ENCODE measurements around the gene THAP12.

THAP12 gene

DNA sequence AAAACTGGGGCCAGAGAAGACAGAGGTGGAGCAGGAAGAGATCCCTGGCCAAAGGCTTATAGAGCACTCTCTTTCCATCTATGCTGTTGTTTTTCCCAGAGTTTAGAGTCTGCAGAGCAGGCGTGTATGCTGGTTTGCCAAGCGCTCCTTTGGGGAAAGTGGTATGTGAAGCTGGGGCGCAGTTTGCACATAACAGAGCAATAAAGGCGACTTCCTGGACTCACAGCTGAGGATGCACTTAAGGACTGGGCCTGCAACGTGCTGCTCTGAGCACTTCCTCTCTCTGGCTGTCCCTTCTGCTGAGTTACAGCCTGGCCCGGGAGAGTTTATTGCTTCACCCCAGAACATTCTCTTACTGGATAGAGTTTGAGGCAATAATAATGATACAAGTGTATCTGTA lies 41.7 kb downstream of the THAP12 start:
- no peak overlapping the region for H3K4me3 ChIP-seq
- H3K36me3 ChIP-seq (ENCODE audit: insufficient read depth, low read length): no peaks in the 10 kb centered on the region
- no peaks in the 10 kb centered on the region for H3K9me3 ChIP-seq (ENCODE audit: low read depth, low read length)
- no peak for DNase-seq (ENCODE audit: low read depth, low spot score)
- TF ChIP-seq POLR2AphosphoS5 (IDR thresholded peaks at IDR 0.05; ENCODE audit: borderline replicate concordance, low read depth, low read length) (no peak), FOXP2 (optimal IDR thresholded peaks at IDR 0.05; ENCODE audit: control extremely low read depth, extremely low read length, insufficient read depth) (no peak), EZH2 (IDR thresholded peaks at IDR 0.05) (no peak)
- H3K9ac ChIP-seq (ENCODE audit: insufficient read length): no peak overlapping the region
- H3K27ac ChIP-seq: no peak overlapping the region

DNA sequence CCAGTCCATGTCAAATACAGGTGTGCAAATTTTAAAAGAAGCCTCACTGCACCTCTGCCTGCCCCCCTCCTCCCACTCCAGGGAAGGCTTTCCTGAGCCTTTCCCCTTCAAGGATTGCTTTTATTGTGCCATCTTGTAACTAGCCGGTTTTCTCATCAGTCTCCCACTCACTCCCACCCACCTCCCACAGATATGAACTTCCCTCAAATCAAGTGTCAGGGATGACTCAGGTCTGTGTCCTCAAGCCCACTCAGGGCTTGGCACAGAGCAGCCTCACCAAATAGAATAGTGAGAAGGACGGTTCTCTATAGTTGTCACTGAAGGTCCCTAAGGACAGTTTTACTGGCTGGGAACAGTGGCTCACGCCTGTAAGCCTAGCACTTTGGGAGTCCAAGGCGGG lies 43.0 kb downstream of the THAP12 start:
- DNase-seq (ENCODE audit: low read depth, low spot score): no peak
- Histone ChIP-seq H3K27ac (no peak overlapping the region), H3K9ac (ENCODE audit: insufficient read length) (no peak overlapping the region)

DNA sequence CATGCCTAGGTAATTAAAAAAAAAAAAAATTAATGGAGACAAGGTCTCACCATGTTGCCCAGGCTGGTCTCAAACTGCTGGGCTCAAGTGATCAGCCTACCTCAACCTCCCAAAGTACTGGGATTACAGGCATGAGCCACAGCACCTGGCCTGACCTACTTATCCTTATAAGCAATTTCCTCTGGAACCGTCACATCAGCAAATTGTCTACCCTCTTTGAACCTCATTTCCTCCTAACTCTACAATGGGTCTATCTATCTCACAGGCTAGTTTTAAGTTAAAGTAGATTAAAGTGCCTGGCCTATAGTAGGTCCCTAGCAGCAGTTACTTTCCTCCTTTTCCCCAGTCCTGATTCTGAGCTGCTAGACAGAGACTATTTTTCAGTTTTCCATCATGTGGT lies 43.5 kb downstream of the THAP12 start:
- no peak for DNase-seq (ENCODE audit: low read depth, low spot score)
- H3K4me3 ChIP-seq: no peak overlapping the region
- H3K9me3 ChIP-seq (ENCODE audit: low read depth, low read length): no peaks in the 10 kb centered on the region
- no peak overlapping the region for H3K9ac ChIP-seq (ENCODE audit: insufficient read length)
- no peak for TF ChIP-seq FOXP2 (optimal IDR thresholded peaks at IDR 0.05; ENCODE audit: control extremely low read depth, extremely low read length, insufficient read depth)
- TF ChIP-seq EZH2 (IDR thresholded peaks at IDR 0.05): no peak
- no peak for TF ChIP-seq POLR2AphosphoS5 (IDR thresholded peaks at IDR 0.05; ENCODE audit: borderline replicate concordance, low read depth, low read length)
- H3K27ac ChIP-seq: no peak overlapping the region
- H3K36me3 ChIP-seq (ENCODE audit: insufficient read depth, low read length): no peaks in the 10 kb centered on the region

More for the DNA sequence above, 43.0 kb downstream of the THAP12 start:
- H3K4me3 ChIP-seq: no peak overlapping the region
- no peaks in the 10 kb centered on the region for H3K36me3 ChIP-seq (ENCODE audit: insufficient read depth, low read length)
- TF ChIP-seq FOXP2 (optimal IDR thresholded peaks at IDR 0.05; ENCODE audit: control extremely low read depth, extremely low read length, insufficient read depth) (no peak), POLR2AphosphoS5 (IDR thresholded peaks at IDR 0.05; ENCODE audit: borderline replicate concordance, low read depth, low read length) (no peak), EZH2 (IDR thresholded peaks at IDR 0.05) (no peak)
- H3K9me3 ChIP-seq (ENCODE audit: low read depth, low read length): no peaks in the 10 kb centered on the region

DNA sequence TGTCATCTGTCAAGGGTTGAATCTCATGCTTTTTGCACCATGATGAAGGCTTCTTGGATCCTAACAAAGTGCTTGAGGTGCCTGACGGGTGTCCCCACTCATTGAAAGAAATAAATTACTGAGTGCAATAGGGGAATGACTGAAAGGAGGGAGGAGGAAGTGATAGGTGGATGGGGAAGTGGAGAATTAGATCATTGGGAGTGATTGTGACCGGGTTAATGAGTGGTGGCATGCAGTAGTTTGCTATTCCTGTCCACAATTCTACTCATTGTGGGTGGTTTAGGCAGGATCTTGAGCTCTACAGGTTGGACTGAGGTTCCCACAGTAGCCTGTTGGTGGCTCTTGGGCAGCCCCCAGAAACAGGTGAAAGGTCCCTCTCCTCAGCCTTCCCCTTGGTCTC lies 44.3 kb downstream of the THAP12 start:
- no peak overlapping the region for H3K9ac ChIP-seq (ENCODE audit: insufficient read length)
- no peak for DNase-seq (ENCODE audit: low read depth, low spot score)

DNA sequence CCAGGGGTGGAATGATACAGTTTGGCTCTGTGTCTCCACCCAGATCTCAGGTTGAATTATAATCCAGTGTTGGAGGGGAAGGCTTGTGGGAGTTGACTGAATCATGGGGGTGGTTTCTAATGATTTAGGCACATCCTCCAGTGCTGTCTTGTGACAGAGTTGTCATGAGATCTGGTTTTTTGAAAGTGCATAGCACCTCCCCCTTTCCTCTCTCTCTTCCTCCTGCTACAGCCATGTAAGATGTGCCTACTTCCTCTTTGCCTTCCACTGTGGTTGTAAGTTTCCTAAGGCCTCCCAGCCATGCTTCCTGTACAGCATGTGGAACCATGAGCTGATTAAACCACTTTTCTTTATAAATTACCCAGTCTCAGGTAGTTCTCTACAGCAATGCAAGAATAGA lies 45.1 kb downstream of the THAP12 start:
- no peak for TF ChIP-seq FOXP2 (optimal IDR thresholded peaks at IDR 0.05; ENCODE audit: control extremely low read depth, extremely low read length, insufficient read depth)
- no peak for TF ChIP-seq POLR2AphosphoS5 (IDR thresholded peaks at IDR 0.05; ENCODE audit: borderline replicate concordance, low read depth, low read length)
- no peak for TF ChIP-seq EZH2 (IDR thresholded peaks at IDR 0.05)
- Histone ChIP-seq H3K27ac (no peak overlapping the region), H3K9ac (ENCODE audit: insufficient read length) (no peak overlapping the region), H3K4me3 (no peak overlapping the region), H3K9me3 (ENCODE audit: low read depth, low read length) (no peaks in the 10 kb centered on the region), H3K36me3 (ENCODE audit: insufficient read depth, low read length) (no peaks in the 10 kb centered on the region)
- no peak for DNase-seq (ENCODE audit: low read depth, low spot score)

More for the DNA sequence above, 44.3 kb downstream of the THAP12 start:
- Histone ChIP-seq H3K4me3 (no peak overlapping the region), H3K9me3 (ENCODE audit: low read depth, low read length) (no peaks in the 10 kb centered on the region), H3K27ac (no peak overlapping the region), H3K36me3 (ENCODE audit: insufficient read depth, low read length) (no peaks in the 10 kb centered on the region)
- no peak for TF ChIP-seq POLR2AphosphoS5 (IDR thresholded peaks at IDR 0.05; ENCODE audit: borderline replicate concordance, low read depth, low read length)
- no peak for TF ChIP-seq FOXP2 (optimal IDR thresholded peaks at IDR 0.05; ENCODE audit: control extremely low read depth, extremely low read length, insufficient read depth)
- no peak for TF ChIP-seq EZH2 (IDR thresholded peaks at IDR 0.05)

- no peaks in the 10 kb centered on the region for H3K36me3 ChIP-seq (ENCODE audit: insufficient read depth, low read length)
Observed at GRCh38 chr11:76334826-76335389, 46.0 kb downstream of the THAP12 start.

DNA sequence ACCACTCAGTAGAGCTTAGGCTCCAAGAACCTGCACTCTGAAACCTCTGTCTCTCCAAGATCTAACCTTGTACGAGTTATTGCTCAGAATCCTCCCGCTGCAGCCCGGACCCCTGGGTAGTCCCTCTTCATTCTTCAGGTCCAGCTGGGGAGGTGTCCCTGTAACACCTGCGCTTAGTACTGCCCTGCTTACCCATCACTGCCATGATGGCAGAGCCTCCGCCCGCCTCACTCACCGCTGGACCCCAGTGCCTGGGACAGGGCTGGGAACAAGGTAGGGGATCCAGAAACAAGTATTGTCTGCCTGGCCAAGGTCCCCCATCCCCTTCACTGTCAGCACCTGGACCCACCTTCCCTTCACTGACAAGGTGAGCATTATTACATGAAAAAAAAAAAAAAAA lies 50.3 kb downstream of the THAP12 start:
- TF ChIP-seq FOXP2 (optimal IDR thresholded peaks at IDR 0.05; ENCODE audit: control extremely low read depth, extremely low read length, insufficient read depth): no peak
- TF ChIP-seq POLR2AphosphoS5 (IDR thresholded peaks at IDR 0.05; ENCODE audit: borderline replicate concordance, low read depth, low read length): no peak
- TF ChIP-seq EZH2 (IDR thresholded peaks at IDR 0.05): no peak

More at GRCh38 chr11:76334826-76335389, 46.0 kb downstream of the THAP12 start:
- Histone ChIP-seq H3K27ac (no peak overlapping the region), H3K9me3 (ENCODE audit: low read depth, low read length) (no peaks in the 10 kb centered on the region), H3K9ac (ENCODE audit: insufficient read length) (no peak overlapping the region), H3K4me3 (no peak overlapping the region)
- TF ChIP-seq EZH2 (IDR thresholded peaks at IDR 0.05) (no peak), POLR2AphosphoS5 (IDR thresholded peaks at IDR 0.05; ENCODE audit: borderline replicate concordance, low read depth, low read length) (no peak), FOXP2 (optimal IDR thresholded peaks at IDR 0.05; ENCODE audit: control extremely low read depth, extremely low read length, insufficient read depth) (no peak)
- no peak for DNase-seq (ENCODE audit: low read depth, low spot score)

GRCh38 chr11:76329983-76330382 lies 50.9 kb downstream of the THAP12 start:
- no peaks in the 10 kb centered on the region for H3K9me3 ChIP-seq (ENCODE audit: low read depth, low read length)
- no peak overlapping the region for H3K4me3 ChIP-seq
- no peaks in the 10 kb centered on the region for H3K36me3 ChIP-seq (ENCODE audit: insufficient read depth, low read length)
- no peak overlapping the region for H3K9ac ChIP-seq (ENCODE audit: insufficient read length)
- TF ChIP-seq POLR2AphosphoS5 (IDR thresholded peaks at IDR 0.05; ENCODE audit: borderline replicate concordance, low read depth, low read length): no peak
- no peak for TF ChIP-seq FOXP2 (optimal IDR thresholded peaks at IDR 0.05; ENCODE audit: control extremely low read depth, extremely low read length, insufficient read depth)
- TF ChIP-seq EZH2 (IDR thresholded peaks at IDR 0.05): no peak
- no peak for DNase-seq (ENCODE audit: low read depth, low spot score)
- no peak overlapping the region for H3K27ac ChIP-seq

More for the DNA sequence above, 50.3 kb downstream of the THAP12 start:
- Histone ChIP-seq H3K9ac (ENCODE audit: insufficient read length) (no peak overlapping the region), H3K36me3 (ENCODE audit: insufficient read depth, low read length) (no peaks in the 10 kb centered on the region), H3K9me3 (ENCODE audit: low read depth, low read length) (no peaks in the 10 kb centered on the region), H3K4me3 (no peak overlapping the region), H3K27ac (no peak overlapping the region)
- no peak for DNase-seq (ENCODE audit: low read depth, low spot score)

All from SK-N-MC (cell line).